OCI-LY1 (cell line): ENCODE data around the gene PTPRT.

Source experiments
- CTCF ChIP-seq: fragments of 200-600 bp; sonication (generic), shearing (Covaris generic); IDR thresholded peaks from 2 replicates; pipeline ENCODE4 v1.5.1; 2017; ENCODE audit warnings: mild to moderate bottlenecking, antibody characterized with exemption, low read length, moderate library complexity, mixed read lengths
- EZH2 ChIP-seq: fragments of 200-600 bp; sonication (generic), shearing (Covaris generic); IDR thresholded peaks from 2 replicates; pipeline ENCODE4 v1.8.0; 2017; ENCODE audit warnings: borderline replicate concordance, mixed run types, mild to moderate bottlenecking, antibody characterized with exemption, low read length, moderate library complexity, mixed read lengths

- no peak for TF ChIP-seq EZH2
- TF ChIP-seq CTCF = no peak
These were observed 704.1 kb downstream of the PTPRT start for GRCh38 chr20:42485556-42485955.
